ENCODE results near the gene IL11. TPM values are rescaled to one million over a fixed set of nuclear protein-coding genes. Genes with fewer than 3 reads are reported as not detected.

The IL11 gene
- total RNA-seq, 1 donor from 2014 or later, result 2.2 TPM

GRCh38 chr19:55368106-55368505, 2.2 kb downstream of the IL11 start:
- Mint-ChIP-seq H3K4me3 (ENCODE audit: low read depth) (no peak overlapping the region), H3K4me1 (ENCODE audit: low read depth) (peaks cover 6% of the 10 kb centered on the region), H3K36me3 (ENCODE audit: insufficient read depth) (peaks cover 1% of the 10 kb centered on the region), H3K27me3 (peaks cover 54% of the 10 kb centered on the region), H3K27ac (no peak overlapping the region), H3K9me3 (ENCODE audit: low read depth) (no peaks in the 10 kb centered on the region)
- DNase-seq (ENCODE audit: low spot score, unreplicated experiment), result no peak
- TF ChIP-seq, protein P1, sequence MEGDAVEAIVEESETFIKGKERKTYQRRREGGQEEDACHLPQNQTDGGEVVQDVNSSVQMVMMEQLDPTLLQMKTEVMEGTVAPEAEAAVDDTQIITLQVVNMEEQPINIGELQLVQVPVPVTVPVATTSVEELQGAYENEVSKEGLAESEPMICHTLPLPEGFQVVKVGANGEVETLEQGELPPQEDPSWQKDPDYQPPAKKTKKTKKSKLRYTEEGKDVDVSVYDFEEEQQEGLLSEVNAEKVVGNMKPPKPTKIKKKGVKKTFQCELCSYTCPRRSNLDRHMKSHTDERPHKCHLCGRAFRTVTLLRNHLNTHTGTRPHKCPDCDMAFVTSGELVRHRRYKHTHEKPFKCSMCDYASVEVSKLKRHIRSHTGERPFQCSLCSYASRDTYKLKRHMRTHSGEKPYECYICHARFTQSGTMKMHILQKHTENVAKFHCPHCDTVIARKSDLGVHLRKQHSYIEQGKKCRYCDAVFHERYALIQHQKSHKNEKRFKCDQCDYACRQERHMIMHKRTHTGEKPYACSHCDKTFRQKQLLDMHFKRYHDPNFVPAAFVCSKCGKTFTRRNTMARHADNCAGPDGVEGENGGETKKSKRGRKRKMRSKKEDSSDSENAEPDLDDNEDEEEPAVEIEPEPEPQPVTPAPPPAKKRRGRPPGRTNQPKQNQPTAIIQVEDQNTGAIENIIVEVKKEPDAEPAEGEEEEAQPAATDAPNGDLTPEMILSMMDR (IDR thresholded peaks at IDR 0.05; ENCODE audit: unreplicated experiment), result no peak

GRCh38 chr19:55366790-55367189, 3.5 kb downstream of the IL11 start:
- TF ChIP-seq, protein P1 (IDR thresholded peaks at IDR 0.05; ENCODE audit: unreplicated experiment), result no peak
- Mint-ChIP-seq H3K27ac (no peak overlapping the region), H3K36me3 (ENCODE audit: insufficient read depth) (peaks cover 1% of the 10 kb centered on the region), H3K4me3 (ENCODE audit: low read depth) (no peak overlapping the region), H3K4me1 (ENCODE audit: low read depth) (peaks cover 4% of the 10 kb centered on the region), H3K27me3 (peaks cover 48% of the 10 kb centered on the region), H3K9me3 (ENCODE audit: low read depth) (no peaks in the 10 kb centered on the region)
- no peak for DNase-seq (ENCODE audit: low spot score, unreplicated experiment)

GRCh38 chr19:55365964-55366363, 4.3 kb downstream of the IL11 start:
- TF ChIP-seq, protein P1 (IDR thresholded peaks at IDR 0.05; ENCODE audit: unreplicated experiment), result no peak
- DNase-seq (ENCODE audit: low spot score, unreplicated experiment), result no peak
- H3K4me1 Mint-ChIP-seq (ENCODE audit: low read depth), result peaks cover 3% of the 10 kb centered on the region
- H3K27ac Mint-ChIP-seq, result no peak overlapping the region
- no peaks in the 10 kb centered on the region for H3K9me3 Mint-ChIP-seq (ENCODE audit: low read depth)
- H3K4me3 Mint-ChIP-seq (ENCODE audit: low read depth), result no peak overlapping the region
- peaks cover 1% of the 10 kb centered on the region for H3K36me3 Mint-ChIP-seq (ENCODE audit: insufficient read depth)
- H3K27me3 Mint-ChIP-seq, result peaks cover 40% of the 10 kb centered on the region

DNA sequence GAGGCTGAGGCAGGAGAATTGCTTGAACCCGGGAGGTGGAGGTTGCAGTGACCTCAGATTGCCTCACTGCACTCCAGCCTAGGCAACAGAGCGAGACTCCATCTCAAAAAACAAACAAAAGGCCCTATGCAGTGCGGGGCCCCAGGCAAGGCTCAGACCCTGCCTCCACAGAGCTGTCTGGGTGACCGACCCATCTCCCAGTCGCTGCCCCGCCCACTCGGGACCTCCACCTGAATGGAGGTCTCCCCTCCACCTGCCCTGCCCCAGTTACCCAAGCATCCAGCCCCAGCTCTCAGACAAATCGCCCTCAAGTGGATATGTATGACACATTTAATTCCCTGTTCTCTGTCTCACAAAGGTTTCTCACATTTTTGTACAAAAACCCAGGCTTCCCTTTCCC, 5.0 kb downstream of the IL11 start:
- no peaks in the 10 kb centered on the region for H3K4me1 Mint-ChIP-seq (ENCODE audit: low read depth)
- no peak for DNase-seq (ENCODE audit: low spot score, unreplicated experiment)
- H3K36me3 Mint-ChIP-seq (ENCODE audit: insufficient read depth), result no peaks in the 10 kb centered on the region
- TF ChIP-seq, protein P1 (IDR thresholded peaks at IDR 0.05; ENCODE audit: unreplicated experiment), result no peak
- no peaks in the 10 kb centered on the region for H3K9me3 Mint-ChIP-seq (ENCODE audit: low read depth)
- H3K27me3 Mint-ChIP-seq, result peaks cover 34% of the 10 kb centered on the region
- no peak overlapping the region for H3K4me3 Mint-ChIP-seq (ENCODE audit: low read depth)
- no peak overlapping the region for H3K27ac Mint-ChIP-seq

DNA sequence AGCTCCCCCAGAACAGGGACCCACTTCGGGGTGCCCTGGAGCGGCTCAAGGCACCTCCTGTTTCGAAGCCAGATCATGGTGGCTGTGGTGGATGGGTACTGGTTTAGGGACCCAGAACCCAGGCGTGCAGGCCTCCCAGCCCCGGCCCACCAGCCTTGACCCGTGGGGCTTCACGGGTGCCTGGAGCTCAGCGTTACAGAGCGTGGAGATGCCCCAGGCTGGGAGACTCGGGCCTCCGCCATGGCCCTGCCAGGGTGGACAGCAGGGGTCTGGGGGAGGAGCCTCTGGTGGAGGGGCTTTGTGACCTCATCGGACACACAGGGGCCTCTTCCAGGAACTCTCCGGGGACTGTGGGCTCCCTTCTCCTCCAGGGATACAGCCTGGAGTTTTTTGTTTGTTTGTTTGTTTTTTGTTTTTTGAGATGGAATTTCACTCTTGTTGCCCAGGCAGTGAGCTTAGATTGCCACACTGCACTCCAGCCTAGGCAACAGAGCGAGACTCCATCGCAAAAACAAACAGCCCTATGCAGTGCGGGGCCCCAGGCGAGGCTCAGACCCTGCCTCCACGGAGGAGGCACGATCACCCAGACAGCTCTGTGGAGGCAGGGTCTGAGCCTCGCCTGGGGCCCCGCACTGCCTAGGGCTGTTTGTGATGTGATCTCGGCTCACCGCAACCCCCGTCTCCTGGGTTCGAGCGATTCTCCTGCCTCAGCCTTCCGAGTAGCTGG, 7.1 kb downstream of the IL11 start, which contains the start of gene GARIN5B:
Gene GARIN5B, minus strand, starts transcription at position 271 of the 727 bp plus-strand sequence. Its CDS starts 194 bp downstream, at position 77.
- no peak within 1 kb of the TSS for H3K4me3 Mint-ChIP-seq (ENCODE audit: low read depth)
- TF ChIP-seq, protein P1 (IDR thresholded peaks at IDR 0.05; ENCODE audit: unreplicated experiment), result no peak
- no peak for DNase-seq (ENCODE audit: low spot score, unreplicated experiment)
- H3K4me1 Mint-ChIP-seq (ENCODE audit: low read depth), result no peaks in the 10 kb centered on the region
- H3K27ac Mint-ChIP-seq, result no peak within 1 kb of the TSS
- no peaks in the 10 kb centered on the region for H3K9me3 Mint-ChIP-seq (ENCODE audit: low read depth)
- peaks cover 34% of the 10 kb centered on the region for H3K27me3 Mint-ChIP-seq
- H3K36me3 Mint-ChIP-seq (ENCODE audit: insufficient read depth), result no peaks in the 10 kb centered on the region

All from progenitor cell of endocrine pancreas (in vitro differentiated cells).